Muscle of leg (tissue), 11 donors: ENCODE data around the gene NAALADL2. TPM values are rescaled to one million over a fixed set of nuclear protein-coding genes. Genes with fewer than 3 reads are reported as not detected.
"Not testable (repeated sequence)": the region's sequence is repeated elsewhere in the genome, so short reads cannot be mapped to it uniquely, and the experiment has no call there.

ENCODE experiments used
- DNase-seq: peaks from one replicate; pipeline ENCODE4 v3.0.0; 2013
- H3K27ac ChIP-seq: one replicate; pipeline ENCODE4 v1.5.1; 2013; ENCODE audit warnings: mild to moderate bottlenecking, low read length, control low read depth
- H3K27me3 ChIP-seq: one replicate; pipeline ENCODE4 v1.6.1; 2013; ENCODE audit warnings: low read length; ENCODE audit not compliant: control insufficient read depth, insufficient read depth
- H3K36me3 ChIP-seq: one replicate; pipeline ENCODE4 v1.6.1; 2013; ENCODE audit warnings: low read length; ENCODE audit not compliant: control insufficient read depth, insufficient read depth
- H3K4me1 ChIP-seq: one replicate; pipeline ENCODE4 v1.6.1; 2013; ENCODE audit warnings: low read length; ENCODE audit not compliant: control insufficient read depth, insufficient read depth
- H3K4me3 ChIP-seq: one replicate; pipeline ENCODE4 v1.5.1; 2013; ENCODE audit warnings: low read length, control low read depth
- H3K9me3 ChIP-seq: replicated peaks from 2 replicates; pipeline ENCODE4 v1.6.1; 2013; ENCODE audit warnings: low read depth, low read length; ENCODE audit not compliant: control insufficient read depth
- WGBS: methylation state at CpG from one replicate; pipeline ENCODE4 v1.1.5; 2013; ENCODE audit warnings: missing lambda C conversion rate; ENCODE audit not compliant: insufficient coverage; 5-methylcytosine and 5-hydroxymethylcytosine counted together
- polyA plus RNA-seq, 8 donors: library from polyadenylated mRNA; unstranded; fragments of 120-200 nt; gene quantifications; one replicate each; pipeline versions ENCODE4 v1.2.1 to v1.2.3, GENCODE V29; 2013; ENCODE audit warnings: inconsistent platforms in 1 of 8, low replicate concordance in 1 of 8; ENCODE audit not compliant: insufficient read length in 8 of 8, insufficient read depth in 1 of 8
- total RNA-seq: library from RNA; stranded (reverse); fragments of 120-200 nt; gene quantifications from one replicate; pipeline ENCODE4 v1.2.4, GENCODE V29; 2013

NAALADL2 gene
- total and polyA plus RNA-seq, 9 donors: 4.8 to 17.4 (median 8.0) TPM

- H3K4me3 ChIP-seq: no peak overlapping the region
- DNase-seq: no peak
- no peaks in the 10 kb centered on the region for H3K9me3 ChIP-seq
- H3K27ac ChIP-seq: no peak overlapping the region
- 49% methylated on average over 2 of the region's 3 CpGs for WGBS
- no peaks in the 10 kb centered on the region for H3K27me3 ChIP-seq
- no peaks in the 10 kb centered on the region for H3K4me1 ChIP-seq
- H3K36me3 ChIP-seq: no peaks in the 10 kb centered on the region
Measured at GRCh38 chr3:175356899-175357324, 497.8 kb downstream of the NAALADL2 start.

GRCh38 chr3:175357758-175358157 lies 498.6 kb downstream of the NAALADL2 start:
- Histone ChIP-seq H3K9me3 (peaks cover 5% of the 10 kb centered on the region), H3K27me3 (no peaks in the 10 kb centered on the region), H3K4me1 (no peaks in the 10 kb centered on the region), H3K27ac (no peak overlapping the region), H3K4me3 (no peak overlapping the region), H3K36me3 (no peaks in the 10 kb centered on the region)
- no peak for DNase-seq
- no CpG with 5 or more reads among the region's 1 CpG for WGBS

GRCh38 chr3:175358935-175359334 lies 499.8 kb downstream of the NAALADL2 start:
- Histone ChIP-seq H3K9me3 (peaks cover 6% of the 10 kb centered on the region), H3K27ac (no peak overlapping the region), H3K4me3 (no peak overlapping the region), H3K27me3 (no peaks in the 10 kb centered on the region), H3K36me3 (no peaks in the 10 kb centered on the region), H3K4me1 (no peaks in the 10 kb centered on the region)
- DNase-seq: no peak

GRCh38 chr3:175370426-175370825 lies 511.3 kb downstream of the NAALADL2 start:
- not testable (repeated sequence) for H3K27me3 ChIP-seq, H3K4me1 ChIP-seq, H3K9me3 ChIP-seq, H3K4me3 ChIP-seq, H3K27ac ChIP-seq, DNase-seq, H3K36me3 ChIP-seq
- no CpG with 5 or more reads among the region's 3 CpGs for WGBS

- H3K36me3 ChIP-seq, H3K9me3 ChIP-seq, H3K27me3 ChIP-seq, DNase-seq, H3K4me1 ChIP-seq, H3K27ac ChIP-seq, H3K4me3 ChIP-seq: not testable (repeated sequence)
- 87% methylated on average over 7 of the region's 18 CpGs for WGBS
Measured at GRCh38 chr3:175371187-175371586, 512.1 kb downstream of the NAALADL2 start.

GRCh38 chr3:175374705-175375104 lies 515.6 kb downstream of the NAALADL2 start:
- no peaks in the 10 kb centered on the region for H3K27me3 ChIP-seq
- no peaks in the 10 kb centered on the region for H3K9me3 ChIP-seq
- no peaks in the 10 kb centered on the region for H3K4me1 ChIP-seq
- no peak for DNase-seq
- H3K36me3 ChIP-seq: no peaks in the 10 kb centered on the region
- no CpG with 5 or more reads among the region's 1 CpG for WGBS
- H3K4me3 ChIP-seq: no peak overlapping the region
- no peak overlapping the region for H3K27ac ChIP-seq

- no peak for DNase-seq
- no peaks in the 10 kb centered on the region for H3K9me3 ChIP-seq
- WGBS: 90% methylated on average over 1 of the region's 2 CpGs
- no peaks in the 10 kb centered on the region for H3K36me3 ChIP-seq
- no peaks in the 10 kb centered on the region for H3K4me1 ChIP-seq
- no peak overlapping the region for H3K4me3 ChIP-seq
- no peak overlapping the region for H3K27ac ChIP-seq
- H3K27me3 ChIP-seq: no peaks in the 10 kb centered on the region
Measured at GRCh38 chr3:175378348-175378747, 519.2 kb downstream of the NAALADL2 start.

- H3K27me3 ChIP-seq: no peaks in the 10 kb centered on the region
- 94% methylated on average over 2 of the region's 4 CpGs for WGBS
- no peak overlapping the region for H3K27ac ChIP-seq
- no peak for DNase-seq
- H3K9me3 ChIP-seq: no peaks in the 10 kb centered on the region
- no peak overlapping the region for H3K4me3 ChIP-seq
- no peaks in the 10 kb centered on the region for H3K4me1 ChIP-seq
- no peaks in the 10 kb centered on the region for H3K36me3 ChIP-seq
Measured at GRCh38 chr3:175381685-175382084, 522.6 kb downstream of the NAALADL2 start.

GRCh38 chr3:175383371-175383770 lies 524.2 kb downstream of the NAALADL2 start:
- no peak for DNase-seq
- Histone ChIP-seq H3K4me1 (no peaks in the 10 kb centered on the region), H3K4me3 (no peak overlapping the region), H3K36me3 (no peaks in the 10 kb centered on the region), H3K27ac (no peak overlapping the region), H3K27me3 (no peaks in the 10 kb centered on the region), H3K9me3 (no peaks in the 10 kb centered on the region)
- no CpG with 5 or more reads among the region's 1 CpG for WGBS

- Histone ChIP-seq H3K27me3 (no peaks in the 10 kb centered on the region), H3K36me3 (no peaks in the 10 kb centered on the region), H3K9me3 (no peaks in the 10 kb centered on the region), H3K4me3 (no peak overlapping the region), H3K27ac (no peak overlapping the region), H3K4me1 (no peaks in the 10 kb centered on the region)
- WGBS: no CpG with 5 or more reads among the region's 3 CpGs
- no peak for DNase-seq
Measured at GRCh38 chr3:175383813-175384212, 524.7 kb downstream of the NAALADL2 start.

GRCh38 chr3:175384569-175384968 lies 525.4 kb downstream of the NAALADL2 start:
- H3K36me3 ChIP-seq: no peaks in the 10 kb centered on the region
- H3K4me1 ChIP-seq: no peaks in the 10 kb centered on the region
- no peak overlapping the region for H3K27ac ChIP-seq
- H3K9me3 ChIP-seq: no peaks in the 10 kb centered on the region
- H3K4me3 ChIP-seq: no peak overlapping the region
- H3K27me3 ChIP-seq: no peaks in the 10 kb centered on the region
- no peak for DNase-seq
